ENCODE results near the gene DUSP12. TPM values are rescaled to one million over a fixed set of nuclear protein-coding genes. Genes with fewer than 3 reads are reported as not detected.
A peak's percentile ranks its signal among the peaks of the same experiment; 100 is the strongest.

The DUSP12 gene
- total and polyA plus RNA-seq, 9 of the 15 experiments (the other 6 are each of a cell fraction or from before 2014, with no cell fraction given): 10.4 to 81.4 (median 43.6) TPM

DNA sequence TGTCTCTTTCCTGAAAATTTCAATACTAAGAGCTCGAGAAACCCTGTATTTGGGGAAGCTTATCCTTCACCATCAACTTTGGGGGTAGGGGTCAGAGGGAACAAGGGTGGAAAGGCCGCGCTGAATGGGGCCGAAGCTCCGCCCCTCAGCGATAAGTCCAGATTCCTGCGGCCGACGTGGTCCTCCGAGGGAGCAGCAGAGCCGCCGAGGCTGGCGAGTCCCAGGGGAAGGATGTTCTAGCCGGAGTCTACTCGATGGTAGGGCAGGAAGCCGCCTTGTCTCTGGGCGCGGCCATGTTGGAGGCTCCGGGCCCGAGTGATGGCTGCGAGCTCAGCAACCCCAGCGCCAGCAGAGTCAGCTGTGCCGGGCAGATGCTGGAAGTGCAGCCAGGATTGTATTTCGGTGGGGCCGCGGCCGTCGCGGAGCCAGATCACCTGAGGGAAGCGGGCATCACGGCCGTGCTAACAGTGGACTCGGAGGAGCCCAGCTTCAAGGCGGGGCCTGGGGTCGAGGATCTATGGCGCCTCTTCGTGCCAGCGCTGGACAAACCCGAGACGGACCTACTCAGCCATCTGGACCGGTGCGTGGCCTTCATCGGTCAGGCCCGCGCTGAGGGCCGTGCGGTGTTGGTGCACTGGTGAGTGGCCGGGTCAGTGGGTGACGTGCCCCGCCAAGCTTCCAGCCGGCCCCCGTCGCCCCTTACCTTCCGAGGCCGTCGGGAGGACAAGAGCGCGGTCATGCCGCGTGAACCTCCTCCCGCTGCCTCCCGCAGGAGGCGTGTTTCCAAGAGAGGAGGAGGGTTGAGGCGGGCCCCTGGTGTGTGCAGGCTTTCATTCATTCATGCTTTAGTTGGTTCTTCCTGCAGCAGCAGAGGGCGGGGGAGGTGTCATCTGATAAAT lies at the start of gene DUSP12 (continued):
- TF ChIP-seq, protein P1, sequence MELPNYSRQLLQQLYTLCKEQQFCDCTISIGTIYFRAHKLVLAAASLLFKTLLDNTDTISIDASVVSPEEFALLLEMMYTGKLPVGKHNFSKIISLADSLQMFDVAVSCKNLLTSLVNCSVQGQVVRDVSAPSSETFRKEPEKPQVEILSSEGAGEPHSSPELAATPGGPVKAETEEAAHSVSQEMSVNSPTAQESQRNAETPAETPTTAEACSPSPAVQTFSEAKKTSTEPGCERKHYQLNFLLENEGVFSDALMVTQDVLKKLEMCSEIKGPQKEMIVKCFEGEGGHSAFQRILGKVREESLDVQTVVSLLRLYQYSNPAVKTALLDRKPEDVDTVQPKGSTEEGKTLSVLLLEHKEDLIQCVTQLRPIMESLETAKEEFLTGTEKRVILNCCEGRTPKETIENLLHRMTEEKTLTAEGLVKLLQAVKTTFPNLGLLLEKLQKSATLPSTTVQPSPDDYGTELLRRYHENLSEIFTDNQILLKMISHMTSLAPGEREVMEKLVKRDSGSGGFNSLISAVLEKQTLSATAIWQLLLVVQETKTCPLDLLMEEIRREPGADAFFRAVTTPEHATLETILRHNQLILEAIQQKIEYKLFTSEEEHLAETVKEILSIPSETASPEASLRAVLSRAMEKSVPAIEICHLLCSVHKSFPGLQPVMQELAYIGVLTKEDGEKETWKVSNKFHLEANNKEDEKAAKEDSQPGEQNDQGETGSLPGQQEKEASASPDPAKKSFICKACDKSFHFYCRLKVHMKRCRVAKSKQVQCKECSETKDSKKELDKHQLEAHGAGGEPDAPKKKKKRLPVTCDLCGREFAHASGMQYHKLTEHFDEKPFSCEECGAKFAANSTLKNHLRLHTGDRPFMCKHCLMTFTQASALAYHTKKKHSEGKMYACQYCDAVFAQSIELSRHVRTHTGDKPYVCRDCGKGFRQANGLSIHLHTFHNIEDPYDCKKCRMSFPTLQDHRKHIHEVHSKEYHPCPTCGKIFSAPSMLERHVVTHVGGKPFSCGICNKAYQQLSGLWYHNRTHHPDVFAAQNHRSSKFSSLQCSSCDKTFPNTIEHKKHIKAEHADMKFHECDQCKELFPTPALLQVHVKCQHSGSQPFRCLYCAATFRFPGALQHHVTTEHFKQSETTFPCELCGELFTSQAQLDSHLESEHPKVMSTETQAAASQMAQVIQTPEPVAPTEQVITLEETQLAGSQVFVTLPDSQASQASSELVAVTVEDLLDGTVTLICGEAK (IDR thresholded peaks at IDR 0.05): 0 out of 2 replicates have a peak, but pooled peaks have one; percentile 63
- TF ChIP-seq, protein P1 (CRISPR knock-in tag; IDR thresholded peaks at IDR 0.05): no peak
- no peak for TF ChIP-seq ZBTB26 (CRISPR knock-in tag; IDR thresholded peaks at IDR 0.05)
- peak; percentile 81 for TF ChIP-seq SMAD4 (CRISPR knock-in tag; conservative IDR thresholded peaks at IDR 0.05)
- no peak for TF ChIP-seq MEF2D (tag; conservative IDR thresholded peaks at IDR 0.05; ENCODE audit: low read depth)
- peak; percentile 72; the same call in 1 of the 2 replicates for TF ChIP-seq ESRRA (IDR thresholded peaks at IDR 0.05; ENCODE audit: borderline replicate concordance, low read depth)
- TF ChIP-seq ZNF280A (IDR thresholded peaks at IDR 0.05; ENCODE audit: low read depth, partially characterized antibody): no peak
- no peak for TF ChIP-seq PBX2 (CRISPR knock-in tag; IDR thresholded peaks at IDR 0.05; ENCODE audit: low read depth)
- no peak for TF ChIP-seq PBX2 (tag; conservative IDR thresholded peaks at IDR 0.05; ENCODE audit: low read depth)
- peak; percentile 33; the same call in 1 of the 2 replicates for TF ChIP-seq ZKSCAN1 (IDR thresholded peaks at IDR 0.05; ENCODE audit: low read depth, low read length)
- no peak for TF ChIP-seq U2AF1 (optimal IDR thresholded peaks at IDR 0.05; ENCODE audit: low read depth, low read length)
